Right cardiac atrium (tissue), 5 donors: Measurements from ENCODE around the gene INTS7. TPM values are rescaled to one million over a fixed set of nuclear protein-coding genes. Genes with fewer than 3 reads are reported as not detected.
"Not testable (repeated sequence)": the region's sequence is repeated elsewhere in the genome, so short reads cannot be mapped to it uniquely, and the experiment has no call there.

ENCODE experiments used
- ATAC-seq, 2 donors: fragments of 200-7000 bp; cut with Tn5 transposase; one replicate each; pipeline versions ENCODE4 v1.8.0 to v1.9.1; 2020; ENCODE audit warnings: moderate library complexity in 2 of 2, mild to moderate bottlenecking in 1 of 2
- DNase-seq, 3 donors: peaks; one replicate each; pipeline ENCODE4 v3.0.0-alpha.2; 2020
- H3K27ac ChIP-seq: one replicate; pipeline ENCODE4 v1.5.1; 2013; ENCODE audit warnings: mild to moderate bottlenecking, low read length, control low read depth, moderate library complexity
- H3K27me3 ChIP-seq: one replicate; pipeline ENCODE4 v1.6.1; 2013; ENCODE audit not compliant: control insufficient read depth, insufficient read depth
- H3K4me1 ChIP-seq: one replicate; pipeline ENCODE4 v1.6.1; 2013; ENCODE audit warnings: low read length; ENCODE audit not compliant: control insufficient read depth, insufficient read depth
- H3K4me3 ChIP-seq: one replicate; pipeline ENCODE4 v1.5.1; 2013; ENCODE audit warnings: low read length, control low read depth
- H3K9me3 ChIP-seq: one replicate; pipeline ENCODE4 v1.6.1; 2013; ENCODE audit warnings: low read length; ENCODE audit not compliant: control insufficient read depth
- WGBS: extraction: QIAGEN DNeasy Blood & Tissue Kit; methylation state at CpG from one replicate; pipeline ENCODE4 v1.1.7; 2013; 5-methylcytosine and 5-hydroxymethylcytosine counted together
- intact Hi-C, 4 donors: fragments of 100-400 bp; cut with DNase I; formaldehyde crosslinking; loops; one replicate each; pipeline versions ENCODE4 v1.11.0 to v1.14.0; 2022 to 2023
- polyA plus RNA-seq: library from polyadenylated mRNA; stranded (reverse); fragments of 200-250 nt; gene quantifications from one replicate; pipeline ENCODE4 v1.2.3, GENCODE V29; 2013
- total RNA-seq, 4 donors: library from RNA; stranded (reverse); fragmentation: NEBNext Ultra II Directional; extraction: Animal tissue kit (Norgen Biotek cat#: 25700); gene quantifications; one replicate each; pipeline ENCODE4 v1.2.1, GENCODE V29; 2021
- donor health status: healthy with polysubstance abuse.
- donor health status: DM: no; HTN: yes; CAD: no.
- donor health status: DM: no; HTN: no; CAD: no.
- donor health status: DM: no; HTN: yes; CAD: no; lungs with severe emphysema.
- donor health status: DM: yes; HTN: yes; CAD: no.

The INTS7 gene
- total and polyA plus RNA-seq, 5 donors, result 3.6 to 12.2 (median 7.8) TPM

- no peaks in the 10 kb centered on the region for H3K4me1 ChIP-seq
- H3K27ac ChIP-seq, result no peak overlapping the region
- H3K4me3 ChIP-seq, result peak overlapping the region; percentile 63
- no peak for ATAC-seq
- intact Hi-C loops, result no loop called here
- no peaks in the 10 kb centered on the region for H3K9me3 ChIP-seq
- no peaks in the 10 kb centered on the region for H3K27me3 ChIP-seq
- DNase-seq, result no peak
- under 1% methylated on average over 32 of the region's 32 CpGs for WGBS
Measured at GRCh38 chr1:212035835-212036605, 663 bp upstream of the INTS7 start.

GRCh38 chr1:212034516-212035122, 738 bp downstream of the INTS7 start:
- DNase-seq (peak in 1 of 3 donors; percentile 30), ATAC-seq (peak; percentile 19 to 31)
- Histone ChIP-seq H3K27me3 (no peaks in the 10 kb centered on the region), H3K4me1 (no peaks in the 10 kb centered on the region), H3K4me3 (peak overlapping the region; percentile 74), H3K9me3 (no peaks in the 10 kb centered on the region), H3K27ac (peak overlapping the region; percentile 98)
- WGBS, result 2% methylated on average over 13 of the region's 13 CpGs
- intact Hi-C loops, result no loop called here

GRCh38 chr1:212030936-212031528, 4.3 kb downstream of the INTS7 start:
- no peak overlapping the region for H3K4me3 ChIP-seq
- H3K27me3 ChIP-seq, result no peaks in the 10 kb centered on the region
- intact Hi-C loops, result no loop called here
- H3K27ac ChIP-seq, result no peak overlapping the region
- DNase-seq (no peak), ATAC-seq (no peak)
- H3K9me3 ChIP-seq, result no peaks in the 10 kb centered on the region
- no peaks in the 10 kb centered on the region for H3K4me1 ChIP-seq
- 90% methylated on average over 1 of the region's 1 CpG for WGBS

DNA sequence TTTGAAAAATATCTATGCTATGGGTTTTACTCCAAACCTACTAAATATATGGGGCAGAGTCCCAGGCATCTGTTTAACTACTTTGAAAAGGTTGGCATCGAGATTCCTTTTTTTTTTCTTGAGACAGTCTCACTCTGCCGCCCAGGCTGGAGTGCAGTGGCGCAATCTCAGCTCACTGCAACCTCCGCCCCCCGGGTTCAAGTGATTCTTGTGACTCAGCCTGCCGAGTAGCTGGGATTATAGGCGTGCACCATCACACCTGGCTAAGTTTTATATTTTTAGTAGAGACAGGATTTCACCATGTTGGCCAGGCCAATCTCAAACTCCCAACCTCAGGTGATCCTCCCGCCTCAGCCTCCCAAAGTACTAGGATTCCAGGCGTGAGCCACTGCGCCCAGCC, 7.6 kb downstream of the INTS7 start:
- 92% methylated on average over 10 of the region's 10 CpGs for WGBS
- DNase-seq, intact Hi-C loops, H3K9me3 ChIP-seq, H3K27me3 ChIP-seq, H3K4me3 ChIP-seq, ATAC-seq, H3K4me1 ChIP-seq, H3K27ac ChIP-seq: not testable (repeated sequence)

- no peaks in the 10 kb centered on the region for H3K9me3 ChIP-seq
- 99% methylated on average over 3 of the region's 3 CpGs for WGBS
- DNase-seq (no peak), ATAC-seq (no peak)
- intact Hi-C loops, result no loop called here
- H3K4me1 ChIP-seq, result no peaks in the 10 kb centered on the region
- H3K27me3 ChIP-seq, result no peaks in the 10 kb centered on the region
- no peak overlapping the region for H3K27ac ChIP-seq
- H3K4me3 ChIP-seq, result no peak overlapping the region
Measured at GRCh38 chr1:212024469-212025149, 10.7 kb downstream of the INTS7 start.

- H3K4me1 ChIP-seq, H3K9me3 ChIP-seq, ATAC-seq, H3K4me3 ChIP-seq, H3K27ac ChIP-seq, intact Hi-C loops, DNase-seq, H3K27me3 ChIP-seq: not testable (repeated sequence)
Measured at GRCh38 chr1:212022908-212023307, 12.4 kb downstream of the INTS7 start.

- no peak overlapping the region for H3K4me3 ChIP-seq
- intact Hi-C loops, result no loop called here
- WGBS, result 91% methylated on average over 2 of the region's 2 CpGs
- no peaks in the 10 kb centered on the region for H3K27me3 ChIP-seq
- ATAC-seq (no peak), DNase-seq (no peak)
- H3K9me3 ChIP-seq, result no peaks in the 10 kb centered on the region
- H3K4me1 ChIP-seq, result no peaks in the 10 kb centered on the region
- H3K27ac ChIP-seq, result no peak overlapping the region
Measured at GRCh38 chr1:212021563-212021962, 13.8 kb downstream of the INTS7 start.

- 71% methylated on average over 2 of the region's 2 CpGs for WGBS
- Histone ChIP-seq H3K9me3 (no peaks in the 10 kb centered on the region), H3K27me3 (no peaks in the 10 kb centered on the region), H3K27ac (no peak overlapping the region), H3K4me1 (no peaks in the 10 kb centered on the region), H3K4me3 (no peak overlapping the region)
- DNase-seq (no peak), ATAC-seq (no peak)
- intact Hi-C loops, result no loop called here
Measured at GRCh38 chr1:212020975-212021374, 14.4 kb downstream of the INTS7 start.

GRCh38 chr1:212013672-212014071, 21.7 kb downstream of the INTS7 start:
- intact Hi-C loops, result no loop called here
- no peak overlapping the region for H3K27ac ChIP-seq
- no peaks in the 10 kb centered on the region for H3K4me1 ChIP-seq
- DNase-seq, result no peak
- 86% methylated on average over 2 of the region's 2 CpGs for WGBS
- no peak for ATAC-seq
- H3K4me3 ChIP-seq, result no peak overlapping the region
- H3K9me3 ChIP-seq, result no peaks in the 10 kb centered on the region
- H3K27me3 ChIP-seq, result no peaks in the 10 kb centered on the region

- ATAC-seq, result peak; percentile 90 to 91
- H3K4me3 ChIP-seq, result no peak overlapping the region
- H3K27ac ChIP-seq, result no peak overlapping the region
- intact Hi-C loops, result no loop called here
- 57% methylated on average over 7 of the region's 7 CpGs for WGBS
- H3K4me1 ChIP-seq, result no peaks in the 10 kb centered on the region
- H3K27me3 ChIP-seq, result no peaks in the 10 kb centered on the region
- no peaks in the 10 kb centered on the region for H3K9me3 ChIP-seq
- peak; percentile 48 to 81 (median 66) for DNase-seq
Measured at GRCh38 chr1:212012034-212012740, 23.2 kb downstream of the INTS7 start.
